Midbrain (tissue), 1 donor: Measurements from ENCODE around the gene CD84.
"Not testable (repeated sequence)": the region's sequence is repeated elsewhere in the genome, so short reads cannot be mapped to it uniquely, and the experiment has no call there.

Experiments
- DNase-seq: peaks from one replicate; lab custom pipeline; 2025; lab: John Stamatoyannopoulos, UW

CD84 gene, protein sequence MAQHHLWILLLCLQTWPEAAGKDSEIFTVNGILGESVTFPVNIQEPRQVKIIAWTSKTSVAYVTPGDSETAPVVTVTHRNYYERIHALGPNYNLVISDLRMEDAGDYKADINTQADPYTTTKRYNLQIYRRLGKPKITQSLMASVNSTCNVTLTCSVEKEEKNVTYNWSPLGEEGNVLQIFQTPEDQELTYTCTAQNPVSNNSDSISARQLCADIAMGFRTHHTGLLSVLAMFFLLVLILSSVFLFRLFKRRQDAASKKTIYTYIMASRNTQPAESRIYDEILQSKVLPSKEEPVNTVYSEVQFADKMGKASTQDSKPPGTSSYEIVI

GRCh38 chr1:160579216-160579701 is at the start of gene CD84:
Gene CD84 (minus strand): TSS chr1:160579496. CDS start chr1:160579437, 59 bp downstream.
- no peak for DNase-seq

DNA sequence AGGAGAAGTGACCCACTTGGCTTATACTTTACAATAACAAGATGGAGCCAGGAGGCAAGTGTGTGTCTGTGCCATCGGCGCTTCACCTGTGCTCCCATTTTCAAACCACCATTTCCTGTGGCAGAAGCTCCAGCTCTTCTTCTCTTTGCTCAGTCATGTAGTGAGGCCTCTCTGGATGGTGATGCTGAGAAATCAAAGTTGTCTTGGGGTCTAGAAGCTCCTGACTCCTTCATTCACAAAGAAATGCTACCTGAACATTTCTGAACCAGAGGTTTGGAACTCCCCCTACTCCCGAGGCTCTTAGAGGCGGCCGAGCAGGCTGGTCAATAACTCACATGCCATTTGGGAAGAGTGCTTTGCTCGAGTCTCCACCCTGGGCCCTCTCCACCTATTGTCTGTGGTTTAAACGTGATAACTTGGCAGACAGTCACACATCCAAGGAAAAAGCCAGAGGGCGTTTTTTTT is 49.5 kb upstream of the CD84 start:
- DNase-seq, result no peak

DNA sequence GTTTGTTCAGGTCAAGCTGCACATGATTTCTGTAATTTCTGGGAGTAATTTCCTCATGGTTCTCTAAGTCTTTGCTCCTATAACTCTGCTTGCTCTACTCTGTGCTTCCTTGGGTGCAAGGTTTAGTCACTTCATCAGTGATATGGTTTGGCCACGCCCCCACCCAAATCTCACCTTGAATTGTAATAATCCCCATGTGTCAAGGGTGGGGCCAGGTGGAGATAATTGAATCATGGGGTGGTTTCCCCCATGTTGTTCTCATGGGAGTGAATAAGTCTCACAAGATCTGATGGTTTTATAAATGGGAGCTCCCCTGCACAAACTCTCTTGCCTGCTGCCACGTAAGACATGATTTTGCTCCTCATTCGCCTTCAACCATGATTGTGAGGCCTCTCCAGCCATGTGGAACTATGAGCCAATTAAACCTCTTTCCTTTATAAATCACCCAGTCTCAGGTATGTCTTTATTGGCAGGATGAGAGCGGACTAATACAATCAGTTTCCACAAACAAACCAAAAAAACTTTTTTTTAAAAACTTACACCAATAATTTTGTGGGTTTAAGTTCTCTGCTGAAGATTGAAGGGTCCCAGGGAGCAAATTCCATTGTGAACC is 48.5 kb upstream of the CD84 start:
- not testable (repeated sequence) for DNase-seq

DNA sequence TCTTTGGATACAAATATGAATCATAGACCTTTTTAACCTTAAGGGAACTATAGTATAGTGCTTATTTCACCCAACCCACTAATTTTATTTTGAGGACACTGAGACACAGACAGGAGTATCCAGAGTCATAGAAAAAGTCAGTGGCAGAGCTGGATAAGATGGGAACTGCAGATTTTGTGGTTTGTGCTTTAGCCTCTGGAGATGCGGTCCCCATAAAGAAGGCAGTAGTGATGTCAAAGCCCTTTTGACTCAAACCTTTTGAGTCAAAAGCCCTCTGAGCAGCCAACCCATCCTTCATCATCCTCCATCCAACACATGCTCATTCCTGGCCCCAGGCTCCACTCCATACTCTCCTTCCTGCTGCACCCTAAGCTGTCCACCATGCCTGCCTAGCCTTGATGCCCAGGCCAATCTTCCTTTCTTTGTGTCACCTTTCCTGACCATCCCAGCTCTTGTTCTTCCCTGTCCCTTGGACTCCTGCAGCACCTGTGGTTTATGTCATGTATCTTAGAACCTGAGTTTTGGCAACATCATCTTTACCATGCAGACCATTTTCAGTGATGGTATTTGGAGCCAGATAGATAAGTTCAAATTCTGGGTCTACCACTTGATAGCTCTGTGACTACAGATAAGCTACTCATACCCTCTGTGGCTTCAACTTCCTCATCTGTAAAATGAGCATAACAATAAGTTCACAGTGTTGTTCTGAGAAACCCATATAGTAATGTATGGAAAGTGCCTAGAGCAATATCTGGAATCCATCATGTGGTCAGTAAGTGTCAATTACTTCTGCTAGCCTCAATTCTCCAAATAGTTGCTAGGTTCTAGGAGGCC is 47.4 kb upstream of the CD84 start:
- DNase-seq, result no peak

DNA sequence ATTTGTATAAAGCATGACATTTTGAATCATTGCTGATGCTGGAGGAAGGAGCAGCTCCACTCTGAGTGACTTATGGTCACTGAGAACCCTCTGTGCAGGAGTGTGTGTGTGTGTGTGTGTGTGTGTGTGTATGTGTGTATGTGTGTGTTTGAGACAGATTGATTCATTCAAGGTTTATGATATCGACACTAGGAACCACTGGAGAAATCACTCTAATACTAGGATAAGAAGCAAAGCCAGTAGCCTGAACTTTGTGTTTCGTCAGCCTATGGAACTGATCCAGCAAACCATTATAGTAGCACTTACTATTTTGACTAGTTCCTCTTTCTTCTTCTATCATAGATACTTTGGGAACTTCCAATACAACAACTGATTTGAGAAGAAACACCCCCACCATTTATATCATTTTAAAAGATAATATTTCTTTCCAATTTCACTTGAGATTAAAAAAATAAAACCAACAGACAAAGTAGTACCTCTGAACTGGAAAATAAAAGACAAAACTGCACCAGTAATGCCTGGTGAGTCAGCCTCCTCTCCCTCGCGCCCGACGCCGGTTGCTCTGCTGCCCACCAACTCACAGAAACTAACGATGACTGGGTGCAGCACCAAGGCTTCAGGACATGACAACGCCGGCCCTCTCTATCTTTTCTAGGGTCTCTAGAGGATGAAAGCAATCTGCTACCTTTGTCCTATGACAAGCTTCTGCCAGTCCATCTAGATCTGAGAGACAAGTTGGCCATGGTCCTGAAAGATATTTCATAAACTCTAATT is 46.6 kb upstream of the CD84 start:
- DNase-seq, result peak; percentile 1

DNA sequence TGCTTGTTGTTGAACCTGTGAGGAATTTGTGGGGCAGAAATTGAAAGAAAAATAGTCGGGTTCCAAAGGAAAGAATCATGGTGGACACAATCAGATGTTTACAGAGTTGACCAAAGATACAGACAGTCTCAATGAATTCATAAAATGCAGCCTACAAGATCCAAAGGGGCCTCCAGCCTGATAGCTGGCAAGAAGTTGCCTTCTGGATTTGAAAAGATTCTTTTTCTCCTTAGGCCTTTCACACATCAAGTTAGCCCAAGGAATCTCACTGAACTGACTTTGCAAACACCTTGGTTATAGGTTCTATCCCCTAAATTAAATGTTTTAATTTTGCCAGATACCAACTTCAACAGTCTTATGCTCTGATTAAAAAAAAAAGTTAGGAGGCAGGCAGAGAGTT is 46.0 kb upstream of the CD84 start:
- DNase-seq, result no peak

- no peak for DNase-seq
Observed at GRCh38 chr1:160624464-160624863, 45.2 kb upstream of the CD84 start.

GRCh38 chr1:160623862-160624261 is 44.6 kb upstream of the CD84 start:
- DNase-seq, result no peak

GRCh38 chr1:160623227-160623633 is 43.9 kb upstream of the CD84 start:
- no peak for DNase-seq

GRCh38 chr1:160622501-160623226 is 43.4 kb upstream of the CD84 start:
- DNase-seq, result no peak

DNA sequence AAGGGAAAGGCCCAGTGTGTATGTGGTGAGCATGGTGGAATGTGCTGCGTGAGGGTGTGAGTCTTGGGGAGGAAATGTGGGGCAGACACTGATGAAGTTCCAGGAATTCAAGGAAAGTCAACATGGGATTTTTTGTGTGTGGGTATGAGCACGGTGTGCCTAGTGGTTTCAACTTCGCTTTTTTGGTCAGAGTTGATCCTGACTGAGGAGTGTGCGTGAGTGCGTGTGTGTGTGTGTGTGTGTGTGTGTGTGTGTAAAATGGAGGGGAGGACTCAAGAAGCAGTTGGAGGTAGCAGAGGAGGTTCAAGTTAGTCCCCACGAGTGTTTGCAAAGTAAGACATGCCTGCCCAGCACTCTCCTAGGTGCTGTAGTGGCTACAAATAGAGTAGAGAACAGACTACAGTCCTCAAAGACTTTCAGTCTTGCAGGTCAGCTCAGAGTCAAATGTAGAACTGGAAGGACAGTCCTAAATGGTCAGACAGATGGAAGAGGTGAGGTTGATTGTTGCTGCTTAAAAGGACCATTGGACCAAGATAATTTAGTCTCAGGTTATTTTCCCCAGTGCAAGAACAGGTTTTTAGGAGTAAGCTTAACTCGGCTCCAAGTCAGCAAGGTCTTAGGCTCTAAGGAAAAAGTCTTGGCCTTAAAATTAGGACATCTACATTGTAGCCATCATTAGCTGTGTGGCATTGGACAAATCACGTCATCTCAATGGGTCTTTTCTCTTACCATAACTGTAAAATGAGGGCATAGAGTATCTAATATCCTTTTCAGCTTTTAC is 42.5 kb upstream of the CD84 start:
- no peak for DNase-seq

- DNase-seq, result no peak
Observed at GRCh38 chr1:160620942-160621632, 41.8 kb upstream of the CD84 start.

DNA sequence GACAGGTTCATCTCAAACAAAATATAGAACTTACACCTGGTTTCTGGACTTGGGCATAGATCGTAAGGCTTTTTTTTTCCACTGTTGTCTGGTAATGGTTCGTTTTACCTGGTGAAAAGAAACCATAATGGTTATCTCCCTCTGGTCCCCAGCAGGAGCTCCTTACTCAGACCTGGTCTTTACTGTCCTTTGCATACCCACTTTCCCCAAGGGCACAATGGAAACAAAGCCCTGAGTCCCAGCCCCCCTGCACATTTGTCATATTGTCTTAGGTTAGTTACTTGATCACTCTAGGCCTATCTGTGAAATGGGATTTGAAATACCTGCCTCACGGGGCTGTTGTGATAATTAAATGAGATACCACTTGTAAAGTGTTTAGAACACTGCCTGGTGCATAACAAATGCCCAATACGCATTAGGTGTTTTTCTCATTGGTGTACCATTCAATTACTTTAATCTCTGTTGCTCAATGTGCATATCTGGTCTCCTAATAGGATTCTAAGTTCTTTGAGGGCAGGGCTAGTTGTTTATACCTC is 40.5 kb upstream of the CD84 start:
- DNase-seq, result no peak

- no peak for DNase-seq
Observed at GRCh38 chr1:160618763-160619274, 39.5 kb upstream of the CD84 start.

DNA sequence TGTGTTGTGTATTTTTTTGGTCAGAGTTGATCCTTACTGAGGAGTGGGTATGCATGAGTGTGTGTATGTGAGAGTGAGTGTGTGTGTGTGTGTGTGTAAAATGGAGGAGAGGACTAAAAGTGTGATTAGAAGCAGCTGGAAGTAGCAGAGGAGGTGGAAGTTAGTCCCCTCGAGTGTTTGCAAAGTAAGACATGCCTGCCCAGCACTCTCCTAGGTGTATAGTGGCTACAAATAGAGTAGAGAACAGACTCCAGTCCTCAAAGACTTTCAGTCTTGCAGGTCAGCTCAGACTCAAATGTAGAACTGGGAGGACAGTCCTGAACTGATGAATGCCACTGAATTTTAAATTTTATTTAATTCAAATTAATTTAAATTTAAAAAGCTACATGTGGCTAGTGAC is 39.0 kb upstream of the CD84 start:
- no peak for DNase-seq

GRCh38 chr1:160615660-160616059 is 36.4 kb upstream of the CD84 start:
- no peak for DNase-seq

- no peak for DNase-seq
Observed at GRCh38 chr1:160614410-160614809, 35.1 kb upstream of the CD84 start.

DNA sequence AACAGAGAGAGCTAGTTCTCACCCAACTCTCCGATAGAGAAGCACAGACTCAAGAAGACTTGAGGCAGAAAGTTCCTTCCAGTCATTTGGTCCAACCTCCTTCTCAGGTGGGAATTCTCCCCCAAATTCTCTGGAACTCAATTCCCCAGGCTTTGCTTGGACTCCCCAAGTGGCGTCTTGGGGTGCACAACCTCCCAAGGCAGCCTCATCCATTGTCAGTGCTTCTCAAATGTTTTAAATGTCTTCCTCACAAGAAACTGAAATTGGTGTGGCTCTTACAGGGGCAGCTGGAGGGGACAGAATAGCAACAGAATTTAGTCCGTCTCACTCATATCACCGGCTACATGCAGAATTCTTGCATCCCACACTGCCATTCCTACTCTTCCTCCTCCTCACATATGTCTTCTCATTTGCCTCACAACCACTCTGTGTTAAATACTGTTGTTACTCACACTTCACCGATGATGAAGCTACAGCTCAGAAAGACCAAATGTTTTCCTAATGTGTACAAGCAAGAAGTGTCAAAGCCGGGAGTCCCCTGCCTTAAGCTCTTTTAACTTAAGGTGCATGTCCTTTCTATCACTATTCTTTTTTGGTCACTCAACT is 33.4 kb upstream of the CD84 start:
- no peak for DNase-seq
